ENCODE results near the gene STAG1.
"Not testable (repeated sequence)": the region's sequence is repeated elsewhere in the genome, so short reads cannot be mapped to it uniquely, and the experiment has no call there.

- TF ChIP-seq CTCF (IDR thresholded peaks at IDR 0.05; ENCODE audit: insufficient read depth, low read length); POLR2AphosphoS5 (IDR thresholded peaks at IDR 0.05; ENCODE audit: low read depth); REST (IDR thresholded peaks at IDR 0.05; ENCODE audit: insufficient replicate concordance, low read depth); GABPA (IDR thresholded peaks at IDR 0.05; ENCODE audit: low read depth): not testable (repeated sequence)
Measured at GRCh38 chr3:136801146-136801545, 49.0 kb upstream of the STAG1 start.
